Skin of body (tissue), 2 donors: Measurements from ENCODE around the gene HOXD4. TPM values are rescaled to one million over a fixed set of nuclear protein-coding genes. Genes with fewer than 3 reads are reported as not detected.

Experiments
- DNase-seq: peaks from one replicate; lab custom pipeline; 2025; lab: John Stamatoyannopoulos, UW
- total RNA-seq: library from RNA; depleted of rRNA; stranded (reverse); fragments of >200 nt; gene quantifications from one replicate; pipeline ENCODE4 v1.2.3, GENCODE V29; 2014

Gene HOXD4
- total RNA-seq, 1 donor from 2014 or later = 5.4 TPM

DNA sequence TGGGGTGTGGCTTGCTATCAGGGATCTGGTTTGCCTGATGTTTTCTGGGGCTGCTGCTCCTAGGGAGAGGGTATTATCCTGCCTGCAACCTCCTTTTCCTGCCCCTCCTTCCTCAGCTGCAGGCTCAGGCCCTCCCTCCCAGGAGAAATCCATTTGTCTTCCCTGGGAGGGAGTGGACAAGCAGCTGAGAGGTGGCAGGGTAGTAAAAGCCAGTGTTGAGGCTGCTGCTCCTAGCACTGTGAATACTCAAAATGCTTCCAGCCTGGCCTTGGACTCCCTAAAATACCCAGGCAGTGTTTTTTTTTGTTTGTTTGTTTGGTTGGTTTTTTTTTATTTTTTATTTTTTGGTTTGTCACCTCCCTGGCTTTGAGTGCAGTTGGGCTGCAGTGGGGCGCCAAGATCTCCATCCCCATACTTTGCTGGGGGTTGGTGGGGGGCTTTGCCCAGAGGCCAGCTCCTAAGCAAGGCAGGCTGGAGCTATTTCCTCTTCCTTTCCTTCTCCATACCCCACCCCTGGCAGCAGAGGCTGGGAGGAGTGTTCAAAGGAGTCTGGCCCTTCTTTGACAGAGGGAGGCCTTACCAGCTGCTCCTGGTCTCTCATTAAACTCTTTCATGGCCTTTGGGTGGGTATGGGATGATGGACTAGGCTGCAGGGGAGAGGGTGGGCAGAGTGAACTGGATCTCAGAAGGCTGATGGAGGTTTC is 19.4 kb downstream of the HOXD4 start:
- no peak for DNase-seq

DNA sequence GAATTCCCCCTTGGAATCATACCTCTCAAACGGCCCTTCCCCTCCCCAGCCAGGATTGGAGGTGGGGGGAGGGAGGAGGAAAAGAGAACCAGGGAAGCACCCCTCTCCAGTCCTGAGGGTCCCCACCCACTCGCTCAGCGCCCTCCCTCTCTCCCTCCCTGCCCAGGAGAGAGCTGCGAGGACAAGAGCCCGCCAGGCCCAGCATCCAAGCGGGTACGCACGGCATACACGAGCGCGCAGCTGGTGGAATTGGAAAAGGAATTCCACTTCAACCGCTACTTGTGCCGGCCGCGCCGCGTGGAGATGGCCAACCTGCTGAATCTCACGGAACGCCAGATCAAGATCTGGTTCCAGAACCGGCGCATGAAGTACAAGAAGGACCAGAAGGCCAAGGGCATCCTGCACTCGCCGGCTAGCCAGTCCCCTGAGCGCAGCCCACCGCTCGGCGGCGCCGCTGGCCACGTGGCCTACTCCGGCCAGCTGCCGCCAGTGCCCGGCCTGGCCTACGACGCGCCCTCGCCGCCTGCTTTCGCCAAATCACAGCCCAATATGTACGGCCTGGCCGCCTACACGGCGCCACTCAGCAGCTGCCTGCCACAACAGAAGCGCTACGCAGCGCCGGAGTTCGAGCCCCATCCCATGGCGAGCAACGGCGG is 20.1 kb downstream of the HOXD4 start:
- DNase-seq = no peak

DNA sequence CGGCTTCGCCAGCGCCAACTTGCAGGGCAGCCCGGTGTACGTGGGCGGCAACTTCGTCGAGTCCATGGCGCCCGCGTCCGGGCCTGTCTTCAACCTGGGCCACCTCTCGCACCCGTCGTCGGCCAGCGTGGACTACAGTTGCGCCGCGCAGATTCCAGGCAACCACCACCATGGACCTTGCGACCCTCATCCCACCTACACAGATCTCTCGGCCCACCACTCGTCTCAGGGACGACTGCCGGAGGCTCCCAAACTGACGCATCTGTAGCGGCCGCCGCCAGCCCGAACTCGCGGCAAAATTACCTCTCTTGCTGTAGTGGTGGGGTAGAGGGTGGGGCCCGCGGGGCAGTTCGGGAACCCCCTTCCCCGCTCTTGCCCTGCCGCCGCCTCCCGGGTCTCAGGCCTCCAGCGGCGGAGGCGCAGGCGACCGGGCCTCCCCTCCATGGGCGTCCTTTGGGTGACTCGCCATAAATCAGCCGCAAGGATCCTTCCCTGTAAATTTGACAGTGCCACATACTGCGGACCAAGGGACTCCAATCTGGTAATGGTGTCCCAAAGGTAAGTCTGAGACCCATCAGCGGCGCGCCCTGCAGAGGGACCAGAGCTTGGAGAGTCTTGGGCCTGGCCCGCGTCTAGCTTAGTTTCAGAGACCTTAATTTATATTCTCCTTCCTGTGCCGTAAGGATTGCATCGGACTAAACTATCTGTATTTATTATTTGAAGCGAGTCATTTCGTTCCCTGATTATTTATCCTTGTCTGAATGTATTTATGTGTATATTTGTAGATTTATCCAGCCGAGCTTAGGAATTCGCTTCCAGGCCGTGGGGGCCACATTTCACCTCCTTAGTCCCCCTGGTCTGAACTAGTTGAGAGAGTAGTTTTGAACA is 20.9 kb downstream of the HOXD4 start:
- no peak for DNase-seq

DNA sequence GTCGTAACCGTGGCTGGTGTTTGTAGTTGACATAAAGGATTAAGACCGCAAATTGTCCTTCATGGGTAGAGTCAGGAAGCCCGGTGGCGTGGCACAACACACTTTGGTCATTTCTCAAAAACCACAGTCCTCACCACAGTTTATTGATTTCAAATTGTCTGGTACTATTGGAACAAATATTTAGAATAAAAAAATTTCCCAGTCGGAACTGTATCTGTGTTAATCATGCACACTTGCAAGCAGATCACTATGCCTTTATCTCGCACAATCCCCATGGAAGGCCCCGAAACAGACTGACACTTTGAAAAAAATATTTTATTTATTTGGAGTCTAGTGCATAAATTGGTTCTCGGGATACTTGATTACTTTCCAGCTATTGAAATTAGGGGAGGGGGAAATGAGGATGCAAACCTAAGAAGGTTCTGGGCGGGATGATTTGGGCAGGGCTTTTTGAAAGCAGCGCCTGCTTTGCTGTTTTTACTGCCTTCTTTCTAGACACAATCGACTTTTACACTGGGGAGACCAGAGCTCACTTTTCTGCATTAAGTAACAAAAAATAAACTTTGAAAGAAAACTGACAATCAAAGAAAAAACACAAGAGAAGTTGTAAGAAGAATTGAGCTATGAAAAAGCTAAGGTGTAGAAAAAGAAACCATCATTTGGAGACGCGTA is 21.7 kb downstream of the HOXD4 start:
- no peak for DNase-seq

DNA sequence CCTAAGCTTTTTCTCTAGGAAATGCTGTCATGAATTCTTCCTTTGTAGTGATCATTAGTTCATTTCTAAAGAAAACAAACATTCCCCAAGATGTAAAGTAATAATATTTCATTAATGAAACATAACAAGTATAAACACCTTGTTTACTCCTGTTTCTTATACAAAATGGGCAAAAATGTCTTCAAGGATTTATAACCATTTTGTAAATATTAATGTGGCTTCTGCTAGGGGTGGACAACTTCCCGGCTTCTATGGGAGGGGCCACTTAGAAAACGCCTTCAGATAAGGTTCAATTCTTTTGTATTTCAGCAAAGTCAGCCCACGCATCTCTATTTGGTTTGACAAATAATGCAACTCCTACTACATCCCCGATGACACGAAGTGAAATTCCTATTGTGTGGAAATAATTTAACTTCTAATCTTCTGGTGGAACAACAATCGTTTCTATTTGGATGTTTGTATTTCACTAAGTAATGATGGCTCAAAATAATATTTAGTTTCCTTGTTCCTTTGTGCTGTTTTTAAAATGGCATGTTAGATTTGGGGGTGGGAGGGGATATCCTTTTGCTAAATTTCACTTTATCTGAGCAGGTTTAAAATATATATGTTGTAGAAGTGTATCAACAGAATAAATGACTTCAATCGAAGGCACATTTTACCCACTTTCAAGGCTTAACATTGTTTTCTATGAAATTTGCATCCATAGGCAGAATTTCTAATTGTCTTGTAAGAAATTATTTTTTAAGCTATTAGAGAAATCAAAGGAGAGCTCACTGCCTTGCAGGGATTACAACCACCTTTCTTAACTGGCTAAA is 22.4 kb downstream of the HOXD4 start:
- DNase-seq = no peak

DNA sequence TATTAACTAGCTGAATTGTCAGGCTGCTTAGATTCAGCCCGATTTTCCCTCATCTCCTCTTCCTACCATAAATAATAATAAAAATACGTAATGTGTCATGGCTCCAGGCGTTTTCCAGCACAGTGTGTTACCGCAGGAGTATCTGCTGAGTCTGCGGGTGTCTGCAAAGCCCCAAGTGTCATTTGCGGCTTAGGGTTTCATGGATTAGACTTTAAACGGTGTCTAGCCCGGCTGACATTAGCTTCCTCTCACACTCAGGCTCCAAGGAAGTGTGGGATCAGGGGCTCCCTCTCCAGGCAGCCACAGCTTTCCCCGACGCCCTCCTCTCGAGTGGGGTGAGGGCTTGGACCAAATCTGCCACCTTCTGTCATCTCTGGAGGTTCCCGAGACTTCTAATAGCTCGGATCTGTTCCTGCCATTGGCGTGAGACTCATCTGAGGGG is 23.1 kb downstream of the HOXD4 start:
- no peak for DNase-seq

DNA sequence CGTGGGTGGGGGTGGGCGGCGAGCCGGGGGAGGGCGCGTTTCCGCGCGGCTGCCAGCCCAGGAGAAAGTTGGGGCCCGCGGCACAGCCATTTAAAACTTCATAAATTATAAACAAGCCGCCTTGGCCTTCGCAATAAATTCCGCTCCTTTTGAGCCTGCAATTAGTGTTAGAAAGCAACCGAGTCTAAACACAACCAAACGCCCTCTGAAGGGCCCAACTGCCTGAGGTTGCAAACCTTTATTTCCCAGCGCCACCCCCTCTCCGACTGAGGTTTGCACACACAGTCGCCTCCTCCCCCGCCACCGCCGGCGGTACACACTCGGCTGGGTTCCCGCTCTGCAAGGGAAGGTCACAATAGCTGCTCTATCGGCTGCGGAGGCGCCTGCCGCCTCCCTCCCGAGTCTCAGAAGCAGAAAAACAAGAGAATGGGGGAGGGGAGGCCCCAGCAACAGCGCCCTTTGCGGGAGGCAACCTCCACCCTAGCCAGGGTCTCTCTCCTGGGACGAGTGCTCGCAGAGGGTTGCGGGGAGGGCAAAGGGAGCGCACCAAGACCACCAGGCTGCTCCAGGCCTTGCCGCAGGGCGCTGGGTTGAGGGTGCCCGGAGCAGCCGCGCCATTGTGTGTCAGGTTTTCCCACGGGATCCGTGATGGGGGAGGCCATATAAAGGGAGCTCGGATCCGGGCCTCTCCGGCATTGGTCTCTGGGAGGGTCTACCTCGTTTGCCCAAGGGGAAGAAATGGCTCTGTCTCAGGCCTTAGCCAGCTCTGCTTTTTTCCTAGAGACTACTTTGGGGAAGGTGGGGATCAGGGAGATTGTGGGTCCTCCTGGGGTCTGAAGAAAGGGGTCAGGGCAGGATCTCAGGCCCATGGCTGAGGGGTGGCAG is 23.7 kb downstream of the HOXD4 start:
- DNase-seq = no peak

DNA sequence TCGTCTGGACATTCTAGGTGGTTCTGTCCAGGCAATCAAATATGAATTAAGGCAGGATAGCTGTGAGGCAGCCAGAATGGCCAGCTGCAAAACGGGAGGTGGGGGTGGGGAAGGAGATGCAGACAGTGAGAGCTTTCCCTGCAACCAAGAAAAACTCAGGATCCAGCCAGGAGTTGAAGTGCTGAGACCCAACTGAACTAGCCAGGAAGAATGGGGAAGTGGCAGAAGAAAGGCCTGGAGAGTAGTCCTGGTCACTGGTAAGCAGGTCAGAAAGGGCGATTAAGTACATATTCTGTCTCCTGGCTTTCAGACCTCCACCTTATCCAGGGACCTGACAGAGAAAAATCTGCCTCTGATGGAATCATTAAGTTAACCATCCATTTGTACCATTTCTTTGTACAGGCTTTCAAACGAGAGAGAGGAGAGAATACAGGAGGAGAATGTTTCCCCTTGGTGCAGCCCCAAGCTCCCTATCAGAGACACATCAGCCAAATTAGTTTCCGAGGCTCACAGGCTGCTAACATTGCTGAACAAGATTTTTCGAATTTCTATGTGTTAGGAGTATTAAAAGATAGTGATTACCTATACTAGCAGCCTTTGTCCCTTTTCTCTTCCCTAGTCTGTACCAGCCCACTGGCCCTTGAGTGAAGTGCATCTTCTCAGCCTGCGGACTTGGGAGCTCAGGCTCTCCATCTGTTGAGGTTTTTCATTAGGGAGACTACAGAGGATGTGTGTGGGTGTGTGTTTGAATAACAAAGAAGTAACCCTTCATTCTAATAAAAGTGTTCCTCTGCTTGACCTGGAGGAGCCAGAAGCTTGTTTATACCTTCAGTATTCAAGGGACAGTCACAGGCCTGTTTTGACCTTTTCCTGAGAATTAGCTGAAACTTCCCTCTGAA is 24.6 kb downstream of the HOXD4 start:
- no peak for DNase-seq

DNA sequence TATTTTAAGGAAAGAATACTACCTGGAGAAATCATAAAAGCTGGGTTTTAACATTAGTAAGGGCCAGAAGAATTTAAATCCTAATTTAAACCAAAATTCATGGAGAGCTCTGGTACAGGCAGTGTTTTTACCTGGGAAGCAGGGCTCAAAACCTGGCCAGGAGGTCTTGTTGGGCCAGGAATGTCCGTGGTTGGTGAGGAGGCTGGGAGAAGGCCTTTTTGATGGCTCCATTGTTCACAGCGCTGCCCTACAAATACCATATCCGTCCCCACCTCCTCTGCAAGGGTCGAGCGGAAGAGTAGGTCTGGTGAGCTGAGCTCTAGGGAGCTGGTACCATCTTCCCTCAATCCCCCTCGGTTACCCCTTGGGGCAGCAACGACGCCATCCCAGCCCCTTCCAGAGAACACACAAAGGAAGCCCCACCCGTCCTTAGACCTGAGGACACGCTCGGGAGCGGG is 26.3 kb downstream of the HOXD4 start:
- no peak for DNase-seq

DNA sequence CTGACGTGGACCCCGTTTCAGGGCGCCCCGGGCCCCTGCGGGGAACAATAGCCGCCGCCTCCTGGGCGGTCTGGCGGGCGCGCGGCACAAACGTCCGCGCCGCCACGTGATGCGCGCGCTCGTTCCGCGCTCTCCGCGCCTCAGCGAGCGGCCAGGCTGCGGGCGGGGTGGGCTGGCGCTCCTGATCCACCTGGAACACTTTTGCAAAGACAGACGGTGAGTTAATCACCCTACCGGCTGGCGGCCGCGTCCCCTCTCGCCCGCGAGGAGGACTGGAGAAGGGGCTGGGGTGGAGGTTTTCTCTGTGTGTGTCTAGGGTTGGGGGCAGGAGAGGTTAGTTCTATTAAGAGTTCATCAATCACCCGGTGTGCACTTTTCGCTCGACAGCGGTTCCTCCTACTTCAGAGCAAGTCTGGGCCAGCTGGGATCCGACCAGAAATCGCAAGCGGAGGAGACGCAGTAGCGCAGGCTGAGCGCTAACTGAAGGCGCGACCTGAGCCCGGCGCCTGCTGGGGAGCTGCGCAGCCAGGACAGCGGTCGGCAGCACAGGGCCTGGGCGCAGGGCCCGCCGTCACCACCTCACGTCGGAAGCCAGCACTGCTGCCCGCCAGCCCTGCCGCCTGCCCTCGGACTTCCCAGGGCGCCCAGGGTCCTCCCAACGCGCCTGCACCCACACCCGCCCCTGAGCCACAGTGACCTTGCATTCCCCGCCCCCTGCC is 26.8 kb downstream of the HOXD4 start:
- DNase-seq = peak; percentile 7

DNA sequence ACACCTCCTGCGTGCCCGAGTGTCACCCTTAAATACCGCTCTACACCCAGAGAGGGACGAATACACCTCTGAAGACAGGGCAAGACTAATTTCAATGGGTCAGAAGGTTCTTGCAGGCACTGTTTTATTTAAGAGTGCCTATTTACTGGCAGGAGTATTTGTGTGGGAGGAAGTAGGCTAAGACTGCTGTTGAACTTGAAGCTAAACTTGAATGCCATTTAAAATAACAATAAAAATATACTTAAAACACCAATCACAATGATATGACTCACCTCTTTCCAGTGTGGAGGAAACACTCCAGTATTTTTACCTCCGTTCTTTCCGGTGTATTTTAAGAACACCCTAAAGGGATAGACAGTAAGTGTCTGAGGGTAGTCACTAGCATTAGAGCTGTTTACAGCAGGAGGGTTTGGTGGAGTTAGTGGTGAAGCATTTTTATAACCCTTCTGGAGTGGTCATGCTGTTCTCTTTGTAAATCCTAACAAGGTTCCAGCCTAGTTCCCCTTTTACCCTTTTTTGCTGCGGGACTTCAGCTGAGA is 27.5 kb downstream of the HOXD4 start:
- no peak for DNase-seq

DNA sequence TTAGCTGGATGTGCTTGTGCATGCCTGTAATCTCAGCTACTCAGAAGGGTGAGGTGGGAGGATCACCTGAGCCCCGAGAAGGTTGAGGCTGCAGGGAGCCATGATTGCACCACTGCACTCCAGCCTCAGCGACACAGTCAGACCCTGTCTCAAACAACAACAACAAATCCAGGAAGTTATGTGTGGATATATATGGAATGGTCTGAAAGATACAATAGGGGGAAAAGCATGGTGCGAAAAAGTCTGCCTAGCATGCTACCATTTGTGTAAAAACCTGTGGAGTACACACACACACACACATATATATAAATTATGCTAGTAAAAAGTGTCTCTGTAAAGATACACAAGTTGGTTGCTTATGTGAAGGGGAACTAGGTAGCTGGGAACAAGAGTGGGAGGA is 30.2 kb downstream of the HOXD4 start:
- DNase-seq = no peak

DNA sequence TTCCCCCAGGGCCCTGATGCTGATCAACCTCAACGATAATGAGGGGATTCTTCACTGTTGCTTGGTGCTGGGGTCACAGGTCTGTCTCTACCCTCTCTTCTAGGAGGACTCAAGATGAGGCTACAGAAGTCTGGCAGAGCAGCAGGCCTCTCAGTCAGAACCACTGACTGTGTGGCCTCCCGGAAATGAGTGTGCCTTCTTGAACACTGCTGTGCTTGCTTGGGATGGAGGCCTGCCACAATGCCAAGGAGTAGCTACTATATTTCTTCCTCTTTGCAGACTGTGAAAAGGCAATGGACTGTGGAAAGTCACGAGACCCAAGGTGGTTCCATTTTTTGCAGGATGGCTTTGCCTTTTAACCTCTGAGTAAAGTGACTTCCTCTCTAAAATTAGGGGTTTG is 31.3 kb downstream of the HOXD4 start:
- no peak for DNase-seq

DNA sequence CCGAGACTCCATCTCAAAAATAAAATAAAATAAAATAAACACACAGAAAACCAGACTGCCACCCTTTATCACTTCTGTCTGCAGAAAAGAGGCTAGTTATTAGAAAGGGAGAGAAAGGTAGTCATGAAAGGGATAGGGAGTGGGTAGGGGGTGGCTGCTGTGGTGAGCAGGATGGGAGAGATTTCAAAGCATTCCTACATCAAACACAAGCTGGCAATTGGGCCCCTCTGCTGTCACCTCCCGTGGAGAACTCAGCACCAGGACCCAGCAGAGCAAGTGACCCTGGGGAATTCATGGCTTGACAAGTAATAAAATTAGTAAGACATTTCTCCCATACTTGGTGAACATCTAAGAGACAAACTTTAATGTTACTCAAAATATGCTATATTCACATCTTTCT is 33.4 kb downstream of the HOXD4 start:
- no peak for DNase-seq

DNA sequence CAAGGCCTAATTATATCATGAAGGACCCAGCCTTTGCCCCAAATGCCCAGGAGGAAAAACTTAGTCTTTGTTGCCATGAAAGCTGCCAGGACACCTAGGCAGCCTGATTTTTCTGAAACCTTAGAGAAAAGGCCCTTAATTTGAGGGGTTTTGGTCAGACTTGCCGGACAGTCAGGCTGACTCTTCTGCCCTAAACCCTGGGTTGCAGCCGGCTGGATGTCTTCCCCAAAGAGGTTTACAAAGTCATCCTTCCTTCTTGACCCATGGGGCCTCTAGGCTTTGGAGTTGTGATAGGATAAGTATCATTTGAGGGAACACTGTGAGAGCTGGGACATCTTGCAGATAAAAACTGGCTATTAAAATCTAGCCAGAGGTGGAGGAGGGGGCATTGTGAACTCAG is 34.7 kb downstream of the HOXD4 start:
- no peak for DNase-seq

DNA sequence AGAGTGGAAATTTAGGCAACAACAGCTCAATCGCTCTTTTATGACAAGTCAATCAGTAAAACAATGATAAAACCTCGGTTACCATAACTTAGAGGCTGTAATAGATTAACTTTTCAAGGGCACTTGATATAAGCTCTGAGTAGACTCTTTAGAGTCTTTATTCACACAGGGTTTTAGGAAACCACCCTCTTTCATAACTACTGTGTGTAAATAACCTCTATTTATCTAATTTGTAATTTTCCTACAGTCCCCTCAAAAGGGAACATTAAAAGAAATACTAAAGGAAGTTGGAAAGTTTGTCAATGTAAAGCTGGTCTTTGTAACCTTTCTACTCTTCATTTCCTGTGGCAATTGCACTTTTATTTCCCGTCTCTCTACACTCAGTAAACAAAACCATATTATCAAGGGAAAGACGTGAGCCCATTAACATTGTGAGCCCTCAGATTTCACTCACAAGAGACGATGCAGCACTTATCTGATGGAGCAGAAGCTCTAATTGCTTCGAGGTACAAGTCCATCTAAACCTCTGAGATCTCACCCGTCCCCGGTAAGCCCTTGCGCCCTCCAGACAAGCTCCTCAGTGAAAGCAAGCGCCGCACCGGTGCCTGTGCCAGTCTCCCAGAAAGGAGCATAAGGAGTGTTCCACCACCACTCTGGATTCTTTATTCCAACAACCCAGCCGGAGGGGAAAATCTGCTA is 36.0 kb downstream of the HOXD4 start:
- DNase-seq = no peak
